Activated T-cell treated with anti-CD3 and anti-CD28 coated beads for 1 hour (primary cell): Measurements from ENCODE around the gene EYA4.

Source experiments
- DNase-seq: peaks from one replicate; pipeline ENCODE4 v3.0.0-alpha.2; 2020; ENCODE audit warnings: low read depth

Gene EYA4

GRCh38 chr6:133289733-133290306 is 48.7 kb downstream of the EYA4 start:
- no peak for DNase-seq

GRCh38 chr6:133290930-133291329 is 49.8 kb downstream of the EYA4 start:
- no peak for DNase-seq

- no peak for DNase-seq
These were observed 50.5 kb downstream of the EYA4 start for GRCh38 chr6:133291671-133292070.

GRCh38 chr6:133297657-133298056 is 56.5 kb downstream of the EYA4 start:
- no peak for DNase-seq

- DNase-seq, result no peak
These were observed 57.2 kb downstream of the EYA4 start for GRCh38 chr6:133298335-133298734.

- DNase-seq, result no peak
These were observed 57.6 kb downstream of the EYA4 start for GRCh38 chr6:133298801-133299200.

GRCh38 chr6:133300896-133301295 is 59.7 kb downstream of the EYA4 start:
- DNase-seq, result no peak

GRCh38 chr6:133301835-133302234 is 60.7 kb downstream of the EYA4 start:
- no peak for DNase-seq

GRCh38 chr6:133306931-133307330 is 65.8 kb downstream of the EYA4 start:
- no peak for DNase-seq

GRCh38 chr6:133309579-133309978 is 68.4 kb downstream of the EYA4 start:
- no peak for DNase-seq

- DNase-seq, result no peak
These were observed 70.8 kb downstream of the EYA4 start for GRCh38 chr6:133312006-133312405.

- DNase-seq, result no peak
These were observed 71.9 kb downstream of the EYA4 start for GRCh38 chr6:133313068-133313467.

GRCh38 chr6:133314947-133315346 is 73.8 kb downstream of the EYA4 start:
- DNase-seq, result no peak

GRCh38 chr6:133315811-133316210 is 74.7 kb downstream of the EYA4 start:
- DNase-seq, result no peak

- DNase-seq, result no peak
These were observed 76.5 kb downstream of the EYA4 start for GRCh38 chr6:133317704-133318103.

- DNase-seq, result no peak
These were observed 85.4 kb downstream of the EYA4 start for GRCh38 chr6:133326584-133326983.

GRCh38 chr6:133333852-133334251 is 92.7 kb downstream of the EYA4 start:
- DNase-seq, result no peak

GRCh38 chr6:133337308-133337707 is 96.2 kb downstream of the EYA4 start:
- no peak for DNase-seq

GRCh38 chr6:133339543-133340384 is 98.6 kb downstream of the EYA4 start:
- no peak for DNase-seq

GRCh38 chr6:133340557-133340956 is 99.4 kb downstream of the EYA4 start:
- no peak for DNase-seq

- no peak for DNase-seq
These were observed 100.5 kb downstream of the EYA4 start for GRCh38 chr6:133341607-133342158.

GRCh38 chr6:133343220-133343619 is 102.1 kb downstream of the EYA4 start:
- DNase-seq, result no peak

GRCh38 chr6:133348846-133349245 is 107.7 kb downstream of the EYA4 start:
- DNase-seq, result no peak
